Epithelial cell of esophagus (primary cell): ENCODE data around the gene NXPH1.

Experiments
- DNase-seq: peaks from one replicate; pipeline ENCODE4 v3.0.0; 2010; ENCODE audit warnings: low read depth
- H3K4me3 ChIP-seq: 2 replicates; pipeline ENCODE4 v1.5.1; 2011; ENCODE audit warnings: mild to moderate bottlenecking, low read length, control low read depth
- CTCF ChIP-seq: IDR thresholded peaks from 2 replicates; pipeline ENCODE4 v1.5.1; 2011; ENCODE audit warnings: low read depth, mild to moderate bottlenecking, low read length, control low read depth, inconsistent platforms; ENCODE audit not compliant: insufficient read depth; ENCODE audit errors: missing control alignments

NXPH1 gene

GRCh38 chr7:8500286-8500685 is 66.9 kb downstream of the NXPH1 start:
- no peak overlapping the region for H3K4me3 ChIP-seq
- DNase-seq, result no peak
- no peak for TF ChIP-seq CTCF

- no peak for DNase-seq
- TF ChIP-seq CTCF, result no peak
- no peak overlapping the region for H3K4me3 ChIP-seq
Measured at GRCh38 chr7:8507566-8507965, 74.2 kb downstream of the NXPH1 start.

GRCh38 chr7:8509621-8510020 is 76.2 kb downstream of the NXPH1 start:
- H3K4me3 ChIP-seq, result no peak overlapping the region
- DNase-seq, result no peak
- TF ChIP-seq CTCF, result no peak

- no peak for TF ChIP-seq CTCF
- H3K4me3 ChIP-seq, result no peak overlapping the region
- DNase-seq, result no peak
Measured at GRCh38 chr7:8511855-8512254, 78.4 kb downstream of the NXPH1 start.

- TF ChIP-seq CTCF, result no peak
- DNase-seq, result no peak
- no peak overlapping the region for H3K4me3 ChIP-seq
Measured at GRCh38 chr7:8514781-8515519, 81.5 kb downstream of the NXPH1 start.

GRCh38 chr7:8515640-8516185 is 82.3 kb downstream of the NXPH1 start:
- TF ChIP-seq CTCF, result no peak
- no peak overlapping the region for H3K4me3 ChIP-seq
- DNase-seq, result peak; percentile 4

GRCh38 chr7:8516976-8517375 is 83.6 kb downstream of the NXPH1 start:
- TF ChIP-seq CTCF, result no peak
- H3K4me3 ChIP-seq, result no peak overlapping the region
- peak; percentile 0 for DNase-seq
